GM21423 (cell line): ENCODE data around the gene CNPPD1.

Experiments
- ATAC-seq: cut with Tn5 transposase; IDR thresholded peaks from one replicate; pipeline ENCODE4 v1.9.1; 2021; ENCODE audit warnings: mild to moderate bottlenecking, moderate library complexity; ENCODE audit not compliant: unreplicated experiment

Gene CNPPD1

GRCh38 chr2:219123356-219124135 is 53.2 kb downstream of the CNPPD1 start:
- no peak for ATAC-seq

- no peak for ATAC-seq
Measured at GRCh38 chr2:219122202-219122980, 54.3 kb downstream of the CNPPD1 start.
